Fibroblast of upper back skin (primary cell): ENCODE results near the gene AFF2.

Experiments
- DNase-seq: peaks from one replicate; pipeline ENCODE4 v3.0.0-alpha.2; 2013

AFF2 gene

GRCh38 chrX:148537556-148538182 is 37.3 kb downstream of the AFF2 start:
- no peak for DNase-seq

GRCh38 chrX:148538582-148538981 is 38.2 kb downstream of the AFF2 start:
- DNase-seq: no peak

GRCh38 chrX:148540114-148540513 is 39.7 kb downstream of the AFF2 start:
- DNase-seq: no peak

GRCh38 chrX:148540671-148541583 is 40.5 kb downstream of the AFF2 start:
- no peak for DNase-seq

- no peak for DNase-seq
Observed at GRCh38 chrX:148541584-148541940, 41.1 kb downstream of the AFF2 start.

- DNase-seq: no peak
Observed at GRCh38 chrX:148542481-148543255, 42.3 kb downstream of the AFF2 start.

DNA sequence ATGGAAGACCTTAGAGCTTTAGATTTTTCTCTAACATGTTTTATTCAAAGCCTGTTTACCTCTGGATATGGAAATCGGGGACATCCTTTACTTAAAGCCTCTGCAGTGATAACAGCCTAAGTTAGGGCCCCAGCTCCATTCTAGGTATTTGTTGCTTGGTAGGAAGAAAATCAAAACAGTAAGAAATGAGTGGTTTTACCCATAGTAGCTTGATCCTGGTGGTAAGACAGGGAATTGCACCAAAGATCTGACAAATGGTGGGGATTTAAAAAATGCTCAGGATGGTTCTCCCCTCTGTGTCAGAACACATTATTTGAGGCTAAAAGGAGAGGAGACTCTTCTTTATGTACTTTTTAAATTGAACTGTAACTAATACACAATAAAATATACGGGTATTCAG is 52.4 kb downstream of the AFF2 start:
- no peak for DNase-seq

- DNase-seq: no peak
Observed at GRCh38 chrX:148555101-148555500, 54.7 kb downstream of the AFF2 start.

GRCh38 chrX:148555571-148556243 is 55.3 kb downstream of the AFF2 start:
- DNase-seq: no peak

DNA sequence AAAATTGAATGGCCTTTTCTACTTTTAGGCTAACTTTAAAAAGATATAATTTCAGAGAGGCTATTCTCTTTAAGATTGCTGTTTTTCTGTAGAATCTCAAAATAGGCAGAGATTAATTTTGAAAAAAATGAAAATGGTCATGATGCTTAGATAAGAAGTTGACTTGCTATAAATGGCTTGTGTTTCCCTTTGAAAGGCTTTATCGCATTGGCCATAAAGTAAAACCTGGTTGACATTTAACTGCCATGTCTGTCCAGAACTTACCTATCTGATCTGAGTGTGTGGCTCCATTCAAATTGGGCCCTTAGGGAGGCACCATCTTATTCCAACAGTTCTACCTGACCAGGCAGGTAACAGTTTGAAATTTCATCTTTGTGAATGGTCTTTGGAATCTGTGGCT is 56.1 kb downstream of the AFF2 start:
- no peak for DNase-seq

- no peak for DNase-seq
Observed at GRCh38 chrX:148562846-148563245, 62.4 kb downstream of the AFF2 start.

DNA sequence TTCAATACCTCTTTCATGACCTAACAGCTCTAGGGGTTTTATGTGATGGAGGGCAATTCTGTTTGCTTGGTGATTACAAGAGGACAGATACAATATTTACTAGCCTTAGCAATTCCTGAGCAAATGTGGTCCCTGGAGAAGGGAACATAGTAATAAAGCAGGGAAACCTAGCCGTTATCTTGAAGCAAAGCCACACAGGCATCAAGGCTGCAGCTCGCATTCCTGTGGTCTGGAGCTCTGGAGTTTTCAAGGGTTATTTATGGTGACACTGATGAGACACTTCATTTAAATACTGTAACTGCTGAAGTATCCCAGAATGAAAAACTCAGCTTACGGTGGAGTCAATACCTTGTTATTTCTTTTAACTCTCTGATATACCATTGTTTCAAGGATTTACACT is 66.8 kb downstream of the AFF2 start:
- peak; percentile 87 for DNase-seq

- DNase-seq: no peak
Observed at GRCh38 chrX:148567779-148568178, 67.4 kb downstream of the AFF2 start.

- no peak for DNase-seq
Observed at GRCh38 chrX:148568763-148569162, 68.3 kb downstream of the AFF2 start.

- peak; percentile 24 for DNase-seq
Observed at GRCh38 chrX:148572337-148572736, 71.9 kb downstream of the AFF2 start.

GRCh38 chrX:148573119-148573518 is 72.7 kb downstream of the AFF2 start:
- DNase-seq: no peak

DNA sequence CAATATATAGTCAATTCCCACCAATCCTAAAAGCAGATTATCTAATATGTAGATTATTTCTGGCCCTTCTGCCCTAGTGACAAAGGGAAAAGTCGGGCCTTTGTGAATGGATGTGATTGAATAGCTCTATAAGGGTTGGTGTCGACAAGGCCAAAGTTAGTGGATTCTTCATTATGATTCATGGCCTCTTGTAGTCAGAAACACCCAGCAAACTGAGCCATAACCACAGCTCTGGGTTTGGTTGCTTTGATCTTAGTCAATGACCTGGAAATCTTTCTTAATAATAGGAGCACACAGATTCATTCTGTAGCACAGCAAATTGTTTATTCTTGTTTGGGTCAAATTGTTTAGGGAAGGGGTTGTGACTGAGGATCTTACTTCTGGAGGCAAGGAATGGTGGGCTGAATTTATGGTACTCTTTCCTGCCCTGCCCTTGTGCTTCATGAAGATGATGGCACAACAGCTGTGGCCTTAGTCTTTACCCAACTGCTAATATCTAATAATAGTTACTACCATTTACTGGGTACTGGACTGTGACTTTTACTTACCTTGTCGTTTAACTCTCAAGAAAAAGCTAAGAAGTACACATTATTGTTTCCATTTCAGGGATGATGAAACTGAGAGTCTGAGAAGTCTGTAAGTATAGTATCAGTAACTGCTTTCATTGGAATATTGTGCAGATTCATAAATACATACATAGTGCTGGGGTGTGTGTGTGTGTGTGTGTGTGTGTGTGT is 74.0 kb downstream of the AFF2 start:
- peak; percentile 58 for DNase-seq

GRCh38 chrX:148576396-148576795 is 76.0 kb downstream of the AFF2 start:
- DNase-seq: no peak

DNA sequence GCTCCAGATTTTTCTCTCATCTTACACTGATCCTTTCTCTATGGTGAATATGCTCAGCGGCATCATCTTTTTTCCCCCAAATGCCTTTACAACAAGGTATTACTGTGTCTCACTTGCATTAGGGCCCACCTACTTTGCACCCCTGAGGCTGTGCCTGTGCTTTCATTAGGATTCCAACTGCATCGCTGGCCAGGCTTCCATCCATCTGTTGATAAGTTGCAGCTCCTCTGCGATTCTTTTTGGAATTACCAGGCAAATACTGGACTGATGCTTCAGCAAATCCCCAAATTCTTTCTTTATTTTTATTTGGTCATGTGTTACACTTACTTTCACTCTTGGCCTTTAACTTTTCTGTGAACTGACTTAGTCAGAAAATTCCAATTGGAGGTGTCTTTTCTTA is 77.3 kb downstream of the AFF2 start:
- no peak for DNase-seq

DNA sequence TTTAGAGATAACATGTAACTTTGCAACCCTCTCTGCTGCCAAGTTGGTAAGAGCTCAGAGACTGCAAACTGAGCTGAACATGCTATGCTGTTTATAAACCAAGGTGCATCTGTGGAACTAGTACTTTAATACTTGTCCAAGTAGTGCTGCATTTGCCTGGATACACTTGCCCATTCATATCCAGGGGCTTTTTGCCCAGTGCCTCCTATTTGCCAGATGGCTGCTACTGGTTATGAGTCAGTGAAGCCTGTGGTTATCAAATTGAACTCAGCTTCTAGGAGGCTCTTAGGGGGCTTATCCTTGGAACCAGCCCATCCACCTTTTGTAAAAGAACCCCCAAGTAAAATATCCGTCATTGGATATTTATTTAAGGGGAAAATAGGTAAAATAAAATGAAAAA is 79.6 kb downstream of the AFF2 start:
- DNase-seq: no peak

DNA sequence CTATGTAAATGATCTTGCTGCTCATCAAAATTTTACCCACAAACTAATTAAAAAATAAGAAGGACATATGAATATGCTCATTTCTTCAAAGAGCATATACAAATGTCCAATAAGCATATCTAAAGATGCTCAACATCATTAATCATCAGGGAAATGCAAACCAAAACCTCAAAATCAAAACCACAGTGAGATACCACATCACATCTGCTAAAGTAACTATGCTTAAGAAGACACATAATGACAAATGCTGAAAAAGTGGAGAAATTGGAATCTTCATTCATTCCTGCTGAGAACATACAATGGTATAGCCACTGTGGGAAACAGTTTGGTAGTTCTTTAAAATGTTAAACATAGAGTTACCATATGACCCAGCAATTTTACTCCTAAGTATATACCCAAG is 81.9 kb downstream of the AFF2 start:
- peak; percentile 62 for DNase-seq

GRCh38 chrX:148588649-148589310 is 88.4 kb downstream of the AFF2 start:
- peak; percentile 54 for DNase-seq
